IMR-90 (cell line): Measurements from ENCODE around the gene FBRSL1. TPM values are rescaled to one million over a fixed set of nuclear protein-coding genes. Genes with fewer than 3 reads are reported as not detected.

Experiments used
- ATAC-seq: fragments of 200-7000 bp; cut with Tn5 transposase; 2 replicates; pipeline ENCODE4 v1.9.1; 2020; ENCODE audit warnings: low read depth, mild to moderate bottlenecking, moderate library complexity
- BruUV-seq: library from RNA; stranded (reverse); fragments of 400-500 nt; replicated peaks from 2 replicates; lab custom pipeline; 2021; lab: Mats Ljungman, UMichigan
- CTCF ChIA-PET: fragments of 300-600 bp; formaldehyde crosslinking; extraction: SDS; loops from one replicate; lab custom pipeline; 2021; ENCODE audit warnings: antibody characterized with exemption; lab: Yijun Ruan, JAX
- POLR2A ChIA-PET: fragments of 300-600 bp; sonication (Branson Sonifier 250); formaldehyde crosslinking; loops from one replicate; lab custom pipeline; 2022; ENCODE audit warnings: antibody characterized with exemption; ENCODE audit not compliant: unreplicated experiment; lab: Charles Lee
- DNase-seq: peaks from one replicate; pipeline ENCODE4 v3.0.0; 2013
- H2AFZ ChIP-seq: replicated peaks from 2 replicates; pipeline ENCODE3; 2013; ENCODE audit warnings: low read length, mild to moderate bottlenecking; ENCODE audit not compliant: poor library complexity
- H2AK5ac ChIP-seq: 2 replicates; pipeline ENCODE4 v1.6.1; 2013; ENCODE audit warnings: low read depth, low read length, inconsistent platforms
- H2AK9ac ChIP-seq: replicated peaks from 2 replicates; pipeline ENCODE3; 2013; ENCODE audit warnings: mild to moderate bottlenecking, low read depth, low read length, moderate library complexity; ENCODE audit not compliant: poor library complexity
- H2BK120ac ChIP-seq: 2 replicates; pipeline ENCODE4 v1.6.1; 2013; ENCODE audit warnings: low read depth, low read length, inconsistent platforms
- H2BK15ac ChIP-seq: 3 replicates; pipeline ENCODE4 v1.6.1; 2013; ENCODE audit warnings: low read depth, low read length, inconsistent platforms
- H2BK20ac ChIP-seq: 2 replicates; pipeline ENCODE4 v1.6.1; 2013; ENCODE audit warnings: low read depth, mild to moderate bottlenecking, inconsistent platforms, low read length, moderate library complexity
- H2BK5ac ChIP-seq: 2 replicates; pipeline ENCODE4 v1.6.1; 2013; ENCODE audit warnings: mild to moderate bottlenecking, low read depth, low read length, inconsistent platforms; ENCODE audit not compliant: poor library complexity, severe bottlenecking
- H3K14ac ChIP-seq: replicated peaks from 2 replicates; pipeline ENCODE4 v1.6.1; 2013; ENCODE audit warnings: low read depth, low read length, inconsistent platforms
- H3K18ac ChIP-seq: 2 replicates; pipeline ENCODE4 v1.6.1; 2013; ENCODE audit warnings: low read depth, low read length, control low read depth
- H3K23ac ChIP-seq: 2 replicates; pipeline ENCODE4 v1.6.1; 2013; ENCODE audit warnings: low read depth, low read length, inconsistent platforms
- H3K27ac ChIP-seq: 2 replicates; pipeline ENCODE4 v1.5.1; 2013; ENCODE audit warnings: mild to moderate bottlenecking, control low read depth, low read length; ENCODE audit not compliant: insufficient read depth
- H3K27me3 ChIP-seq: 2 replicates; pipeline ENCODE4 v1.6.1; 2013; ENCODE audit warnings: low read length; ENCODE audit not compliant: control insufficient read depth, insufficient read depth
- H3K36me3 ChIP-seq: 2 replicates; pipeline ENCODE4 v1.6.1; 2013; ENCODE audit warnings: low read length, mixed read lengths; ENCODE audit not compliant: control insufficient read depth, insufficient read depth
- H3K4ac ChIP-seq: 2 replicates; pipeline ENCODE4 v1.6.1; 2013; ENCODE audit warnings: low read depth, low read length, inconsistent platforms
- H3K4me1 ChIP-seq: 2 replicates; pipeline ENCODE4 v1.6.1; 2013; ENCODE audit warnings: low read length, mixed read lengths; ENCODE audit not compliant: control insufficient read depth, insufficient read depth
- H3K4me2 ChIP-seq: 2 replicates; pipeline ENCODE4 v1.6.1; 2013; ENCODE audit warnings: low read depth, mild to moderate bottlenecking, control low read depth, low read length, moderate library complexity
- H3K4me3 ChIP-seq: 2 replicates; pipeline ENCODE4 v1.5.1; 2013; ENCODE audit warnings: low read depth, mild to moderate bottlenecking, control low read depth, low read length, moderate library complexity; ENCODE audit not compliant: insufficient read depth
- H3K56ac ChIP-seq: 2 replicates; pipeline ENCODE4 v1.6.1; 2013; ENCODE audit warnings: low read length, inconsistent platforms; ENCODE audit not compliant: insufficient read depth; ENCODE audit errors: extremely low read depth
- H3K79me1 ChIP-seq, 2 experiments: 2 replicates each; pipeline ENCODE4 v1.6.1; 2013; ENCODE audit warnings: low read length in 2 of 2, inconsistent platforms in 1 of 2, low read depth in 1 of 2
- H3K9ac ChIP-seq: 2 replicates; pipeline ENCODE4 v1.6.1; 2013; ENCODE audit warnings: low read depth, low read length, control low read depth
- H3K9me1 ChIP-seq: 2 replicates; pipeline ENCODE4 v1.6.1; 2013; ENCODE audit warnings: low read length, inconsistent platforms; ENCODE audit not compliant: insufficient read depth
- H3K9me3 ChIP-seq: 2 replicates; pipeline ENCODE4 v1.6.1; 2013; ENCODE audit warnings: low read length; ENCODE audit not compliant: control insufficient read depth, insufficient read depth
- H4K20me1 ChIP-seq: 2 replicates; pipeline ENCODE4 v1.6.1; 2013; ENCODE audit warnings: low read length, inconsistent platforms; ENCODE audit not compliant: insufficient read depth
- H4K5ac ChIP-seq: 2 replicates; pipeline ENCODE4 v1.6.1; 2013; ENCODE audit warnings: mild to moderate bottlenecking, low read depth, low read length, control low read depth
- H4K8ac ChIP-seq, 2 experiments: 2 replicates each; pipeline ENCODE4 v1.6.1; 2013; ENCODE audit warnings: low read depth in 2 of 2, low read length in 2 of 2, control low read depth in 1 of 2, inconsistent platforms in 1 of 2
- H4K91ac ChIP-seq: 2 replicates; pipeline ENCODE4 v1.6.1; 2013; ENCODE audit warnings: low read depth, low read length, inconsistent platforms; ENCODE audit not compliant: insufficient read depth
- BHLHE40 ChIP-seq: fragments of 150-350 bp; IDR thresholded peaks from 2 replicates; pipeline ENCODE4 v1.6.1; 2016; ENCODE audit warnings: mild to moderate bottlenecking, low read depth, low read length
- CEBPB ChIP-seq: IDR thresholded peaks from 2 replicates; pipeline ENCODE4 v1.6.1; 2012; ENCODE audit warnings: low read depth, low read length, improper control_type of control experiment
- CHD1 ChIP-seq: IDR thresholded peaks from 2 replicates; pipeline ENCODE4 v1.6.1; 2012; ENCODE audit warnings: low read depth, low read length, improper control_type of control experiment
- CTCF ChIP-seq: conservative IDR thresholded peaks from 2 replicates; pipeline ENCODE4 v1.5.1; 2012; ENCODE audit warnings: mild to moderate bottlenecking, low read depth, low read length, improper control_type of control experiment
- FOS ChIP-seq: fragments of 150-350 bp; IDR thresholded peaks from 2 replicates; pipeline ENCODE4 v1.6.1; 2016; ENCODE audit warnings: low read depth, low read length
- MAFK ChIP-seq: IDR thresholded peaks from 2 replicates; pipeline ENCODE4 v1.6.1; 2012; ENCODE audit warnings: low read depth, low read length, improper control_type of control experiment
- MXI1 ChIP-seq: IDR thresholded peaks from 2 replicates; pipeline ENCODE4 v1.6.1; 2012; ENCODE audit warnings: low read depth, mild to moderate bottlenecking, low read length, moderate library complexity, borderline replicate concordance
- NFE2L2 ChIP-seq: fragments of 150-350 bp; IDR thresholded peaks from 2 replicates; pipeline ENCODE4 v1.6.1; 2016; ENCODE audit warnings: low read depth, mild to moderate bottlenecking, low read length
- RFX5 ChIP-seq: IDR thresholded peaks from 2 replicates; pipeline ENCODE4 v1.8.0; 2012; ENCODE audit warnings: low read depth, mild to moderate bottlenecking, low read length, moderate library complexity
- SMC3 ChIP-seq: fragments of 150-350 bp; IDR thresholded peaks from 2 replicates; pipeline ENCODE4 v1.6.1; 2016; ENCODE audit warnings: low read depth, mild to moderate bottlenecking, antibody characterized with exemption, low read length, moderate library complexity
- WGBS, 2 experiments: methylation state at CpG; one replicate each; pipeline versions ENCODE4 v1.1.5 to v1.1.7; 2013; ENCODE audit warnings: missing lambda C conversion rate in 2 of 2; ENCODE audit not compliant: insufficient read length in 1 of 2; ENCODE audit errors: extremely low coverage in 2 of 2; 5-methylcytosine and 5-hydroxymethylcytosine counted together
- dilution Hi-C: fragments of 300-500 bp; cut with HindIII; formaldehyde crosslinking; loops from one replicate; pipeline ENCODE4 v1.14.3; 2018; ENCODE audit warnings: low sequenced_read_pairs; ENCODE audit not compliant: unreplicated experiment
- in situ Hi-C: fragments of 300-500 bp; cut with MboI; formaldehyde crosslinking; loops from 3 replicates; pipeline ENCODE4 v1.14.3; 2019; ENCODE audit warnings: low sequenced_read_pairs, inconsistent platforms, mixed read lengths
- intact Hi-C: fragments of 100-400 bp; cut with micrococcal nuclease; formaldehyde crosslinking; loops from 2 replicates; pipeline ENCODE4 v1.10.0; 2022
- polyA plus RNA-seq, 3 experiments: library from polyadenylated mRNA; depleted of rRNA; stranded (reverse); fragments of >200 nt; gene quantifications; 2 replicates each; pipeline ENCODE4 v1.2.3, GENCODE V29; 2012; ENCODE audit warnings: low replicate concordance in 1 of 3
- total RNA-seq: library from RNA; depleted of rRNA; stranded (reverse); fragments of >200 nt; gene quantifications from 2 replicates; pipeline ENCODE4 v1.2.3, GENCODE V29; 2012
- TF ChIP-seq, protein P1 (sequence below): fragments of 150-350 bp; IDR thresholded peaks from 2 replicates; pipeline ENCODE4 v1.6.1; 2017; ENCODE audit warnings: mild to moderate bottlenecking, antibody characterized with exemption, low read length, low read depth

Gene FBRSL1
- total and polyA plus RNA-seq, 2 of the 4 experiments (the other 2 are of a cell fraction): 0.36 to 10.8 TPM

DNA sequence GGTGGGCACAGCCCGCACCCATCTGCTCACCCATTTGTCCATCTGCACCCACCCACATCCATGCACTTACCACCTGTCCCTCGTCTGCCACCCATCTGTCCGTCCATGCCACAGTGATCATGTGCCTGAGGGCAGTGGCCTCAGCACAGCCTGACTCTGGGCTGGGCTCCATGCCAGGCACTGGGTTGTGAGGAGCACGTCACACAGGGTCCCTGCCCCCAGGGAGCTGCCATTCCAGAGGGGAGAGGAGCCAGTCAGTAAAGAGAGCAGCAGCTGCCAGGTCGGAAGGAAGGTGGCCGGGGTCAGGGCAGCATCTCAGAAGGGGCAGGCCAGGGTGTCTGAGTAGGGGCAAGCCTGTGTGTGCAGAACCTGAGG is 43.6 kb downstream of the FBRSL1 start:
- Histone ChIP-seq H3K27me3 (no peaks in the 10 kb centered on the region), H4K5ac (no peak overlapping the region), H3K36me3 (no peaks in the 10 kb centered on the region), H3K9me3 (no peaks in the 10 kb centered on the region), H3K14ac (no peak overlapping the region), H2BK15ac (no peak overlapping the region), H2AK5ac (no peak overlapping the region), H3K27ac (no peak overlapping the region), H3K18ac (no peak overlapping the region), H3K23ac (no peak overlapping the region), H4K8ac (no peak overlapping the region), H3K56ac (no peak overlapping the region), H2BK20ac (no peak overlapping the region), H3K4me1 (no peaks in the 10 kb centered on the region), H4K20me1 (peaks cover 7% of the 10 kb centered on the region), H3K9ac (no peak overlapping the region), H3K4ac (no peak overlapping the region), H2BK120ac (no peak overlapping the region), H2BK5ac (no peak overlapping the region), H3K9me1 (peaks cover 17% of the 10 kb centered on the region), H3K4me3 (no peak overlapping the region), H4K91ac (no peak overlapping the region), H2AK9ac (peak overlapping the region; percentile 55), H3K4me2 (no peak overlapping the region), H2AFZ (no peak overlapping the region), H3K79me1 (peaks cover 0 to 10% of the 10 kb centered on the region in 2 experiments; a peak in 1 of 4 replicates)
- 67% methylated on average over 2 of the region's 6 CpGs; no CpG with 5 or more reads in 1 of the 2 experiments for WGBS, 2 experiments
- BruUV-seq: no TSS peak
- in situ Hi-C loops: no loop called here
- CTCF ChIA-PET: no interaction called here
- dilution Hi-C loops: no loop called here
- TF ChIP-seq CHD1 (no peak), MAFK (no peak), NFE2L2 (no peak), BHLHE40 (no peak), CEBPB (no peak), SMC3 (no peak), RFX5 (no peak), CTCF (no peak), MXI1 (no peak), FOS (no peak)
- TF ChIP-seq, protein P1, sequence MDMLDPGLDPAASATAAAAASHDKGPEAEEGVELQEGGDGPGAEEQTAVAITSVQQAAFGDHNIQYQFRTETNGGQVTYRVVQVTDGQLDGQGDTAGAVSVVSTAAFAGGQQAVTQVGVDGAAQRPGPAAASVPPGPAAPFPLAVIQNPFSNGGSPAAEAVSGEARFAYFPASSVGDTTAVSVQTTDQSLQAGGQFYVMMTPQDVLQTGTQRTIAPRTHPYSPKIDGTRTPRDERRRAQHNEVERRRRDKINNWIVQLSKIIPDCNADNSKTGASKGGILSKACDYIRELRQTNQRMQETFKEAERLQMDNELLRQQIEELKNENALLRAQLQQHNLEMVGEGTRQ: no peak
- POLR2A ChIA-PET: no interaction called here
- ATAC-seq (no peak), DNase-seq (no peak)
- intact Hi-C loops: no loop called here
